Measurements from ENCODE around the gene SRRM3. TPM values are rescaled to one million over a fixed set of nuclear protein-coding genes. Genes with fewer than 3 reads are reported as not detected.

Gene SRRM3
- total RNA-seq, 1 experiment from 2014 or later, result 0.74 TPM

DNA sequence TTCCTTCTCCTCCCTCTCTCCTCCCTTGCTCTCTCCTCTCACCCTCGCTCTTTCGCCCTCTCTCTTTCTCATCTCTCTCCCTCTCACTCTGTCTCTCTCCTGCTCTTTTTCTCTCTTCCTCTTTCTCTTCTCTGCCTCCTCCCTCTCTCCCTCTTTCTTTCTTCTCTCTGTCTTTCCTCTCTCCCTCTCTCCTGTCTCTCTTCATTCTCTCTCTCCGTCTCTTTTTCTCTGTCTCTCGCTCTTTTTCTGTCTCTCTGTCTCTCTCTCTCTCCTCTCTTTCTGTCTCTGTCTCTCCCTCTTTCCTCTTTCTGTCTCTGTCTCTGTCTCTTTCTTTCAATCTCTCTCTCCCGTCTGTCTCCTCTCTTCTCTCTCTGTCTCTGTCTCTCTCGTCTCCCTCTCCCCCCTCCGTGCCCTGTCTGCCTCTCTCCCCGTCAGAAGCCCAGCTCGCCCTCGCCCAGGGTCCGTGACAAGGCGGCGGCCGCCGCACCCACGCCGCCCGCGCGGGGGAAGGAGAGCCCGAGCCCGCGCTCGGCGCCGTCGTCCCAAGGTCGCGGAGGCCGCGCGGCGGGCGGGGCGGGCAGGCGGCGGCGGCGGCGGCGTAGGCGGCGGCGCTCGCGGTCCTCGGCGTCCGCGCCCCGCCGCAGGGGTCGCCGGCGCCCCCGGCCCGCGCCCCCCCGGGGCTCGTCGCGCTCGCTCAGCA lies 79.5 kb downstream of the SRRM3 start:
- ChIA-PET CTCF (no interaction called here), POLR2A (ENCODE audit: unreplicated experiment) (no interaction called here)
- Histone ChIP-seq H3K9me2 (ENCODE audit: insufficient read depth) (no peaks in the 10 kb centered on the region), H3K27me3 (ENCODE audit: insufficient read depth, low read depth) (peaks cover 53% of the 10 kb centered on the region), H3K27ac (no peak overlapping the region), H3K9me3 (ENCODE audit: insufficient read depth, low read depth) (no peaks in the 10 kb centered on the region), H4K20me1 (ENCODE audit: insufficient read depth) (no peaks in the 10 kb centered on the region), H3K4me3 (peak overlapping the region; percentile 39; the same call in 1 of the 2 replicates), H3K36me3 (ENCODE audit: low read depth) (no peaks in the 10 kb centered on the region), H3K4me1 (replicated peaks; ENCODE audit: insufficient read depth) (no peaks in the 10 kb centered on the region), H3F3A (ENCODE audit: insufficient read depth, low read depth) (no peaks in the 10 kb centered on the region; the same call in 1 of the 2 replicates), H3K79me2 (ENCODE audit: low read depth) (no peaks in the 10 kb centered on the region), H3K4me2 (peak overlapping the region; percentile 68), H2AFZ (no peak overlapping the region)
- intact Hi-C loops (cut with micrococcal nuclease; ENCODE audit: unreplicated experiment), result no loop called here
- TF ChIP-seq, protein P1, sequence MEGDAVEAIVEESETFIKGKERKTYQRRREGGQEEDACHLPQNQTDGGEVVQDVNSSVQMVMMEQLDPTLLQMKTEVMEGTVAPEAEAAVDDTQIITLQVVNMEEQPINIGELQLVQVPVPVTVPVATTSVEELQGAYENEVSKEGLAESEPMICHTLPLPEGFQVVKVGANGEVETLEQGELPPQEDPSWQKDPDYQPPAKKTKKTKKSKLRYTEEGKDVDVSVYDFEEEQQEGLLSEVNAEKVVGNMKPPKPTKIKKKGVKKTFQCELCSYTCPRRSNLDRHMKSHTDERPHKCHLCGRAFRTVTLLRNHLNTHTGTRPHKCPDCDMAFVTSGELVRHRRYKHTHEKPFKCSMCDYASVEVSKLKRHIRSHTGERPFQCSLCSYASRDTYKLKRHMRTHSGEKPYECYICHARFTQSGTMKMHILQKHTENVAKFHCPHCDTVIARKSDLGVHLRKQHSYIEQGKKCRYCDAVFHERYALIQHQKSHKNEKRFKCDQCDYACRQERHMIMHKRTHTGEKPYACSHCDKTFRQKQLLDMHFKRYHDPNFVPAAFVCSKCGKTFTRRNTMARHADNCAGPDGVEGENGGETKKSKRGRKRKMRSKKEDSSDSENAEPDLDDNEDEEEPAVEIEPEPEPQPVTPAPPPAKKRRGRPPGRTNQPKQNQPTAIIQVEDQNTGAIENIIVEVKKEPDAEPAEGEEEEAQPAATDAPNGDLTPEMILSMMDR (conservative IDR thresholded peaks at IDR 0.05), result no peak
- TF ChIP-seq EZH2 (IDR thresholded peaks at IDR 0.05; ENCODE audit: low read depth), result peak; percentile 94
- no TSS peak for BruUV-seq (replicated peaks)
- DNase-seq, result no peak

DNA sequence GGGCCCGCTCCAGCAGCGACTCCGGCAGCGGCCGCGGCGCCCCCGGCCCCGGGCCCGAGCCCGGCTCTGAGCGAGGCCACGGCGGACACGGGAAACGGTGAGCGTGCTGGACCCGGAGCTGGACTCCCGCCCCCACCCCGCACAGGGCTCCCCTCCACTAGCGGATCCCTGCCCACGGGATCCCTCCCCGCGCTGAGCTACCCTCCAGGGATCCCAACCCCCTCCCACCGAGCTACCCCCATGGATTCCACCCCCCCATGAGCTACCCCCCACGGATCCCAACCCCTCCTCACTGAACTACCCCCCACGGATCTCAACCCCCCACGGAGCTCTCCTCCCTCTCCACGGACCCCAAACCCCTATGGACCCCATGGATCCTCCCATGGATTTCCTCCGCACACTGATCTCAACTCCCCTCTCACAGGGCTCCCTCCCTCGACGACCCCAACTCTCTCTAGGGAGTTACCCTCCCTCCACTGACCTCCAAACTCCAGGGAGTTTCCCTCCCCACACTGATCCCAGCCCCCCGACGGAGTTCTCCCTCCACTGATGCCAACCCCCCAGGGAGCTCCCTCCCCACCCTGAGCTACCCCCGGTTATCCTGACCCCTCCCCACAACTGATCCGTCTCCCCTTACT lies 80.1 kb downstream of the SRRM3 start:
- Histone ChIP-seq H3K27ac (no peak overlapping the region), H3K4me3 (no peak overlapping the region), H3K27me3 (ENCODE audit: insufficient read depth, low read depth) (peaks cover 47% of the 10 kb centered on the region), H3K4me2 (peak overlapping the region; percentile 49; the same call in 1 of the 2 replicates), H3K36me3 (ENCODE audit: low read depth) (no peaks in the 10 kb centered on the region), H3K9me2 (ENCODE audit: insufficient read depth) (no peaks in the 10 kb centered on the region), H4K20me1 (ENCODE audit: insufficient read depth) (no peaks in the 10 kb centered on the region), H3K79me2 (ENCODE audit: low read depth) (no peaks in the 10 kb centered on the region), H3F3A (ENCODE audit: insufficient read depth, low read depth) (no peaks in the 10 kb centered on the region; the same call in 1 of the 2 replicates), H2AFZ (no peak overlapping the region), H3K9me3 (ENCODE audit: insufficient read depth, low read depth) (no peaks in the 10 kb centered on the region), H3K4me1 (replicated peaks; ENCODE audit: insufficient read depth) (no peaks in the 10 kb centered on the region)
- intact Hi-C loops (cut with micrococcal nuclease; ENCODE audit: unreplicated experiment), result no loop called here
- DNase-seq, result no peak
- TF ChIP-seq EZH2 (IDR thresholded peaks at IDR 0.05; ENCODE audit: low read depth), result no peak
- TF ChIP-seq, protein P1 (conservative IDR thresholded peaks at IDR 0.05), result no peak
- ChIA-PET POLR2A (ENCODE audit: unreplicated experiment) (no interaction called here), CTCF (interaction anchor here (0.5 kb wide), 1 partner anchor 43 kb away, joined by 15 read pairs; no protein-coding TSS in a partner anchor)
- BruUV-seq (replicated peaks), result no TSS peak

DNA sequence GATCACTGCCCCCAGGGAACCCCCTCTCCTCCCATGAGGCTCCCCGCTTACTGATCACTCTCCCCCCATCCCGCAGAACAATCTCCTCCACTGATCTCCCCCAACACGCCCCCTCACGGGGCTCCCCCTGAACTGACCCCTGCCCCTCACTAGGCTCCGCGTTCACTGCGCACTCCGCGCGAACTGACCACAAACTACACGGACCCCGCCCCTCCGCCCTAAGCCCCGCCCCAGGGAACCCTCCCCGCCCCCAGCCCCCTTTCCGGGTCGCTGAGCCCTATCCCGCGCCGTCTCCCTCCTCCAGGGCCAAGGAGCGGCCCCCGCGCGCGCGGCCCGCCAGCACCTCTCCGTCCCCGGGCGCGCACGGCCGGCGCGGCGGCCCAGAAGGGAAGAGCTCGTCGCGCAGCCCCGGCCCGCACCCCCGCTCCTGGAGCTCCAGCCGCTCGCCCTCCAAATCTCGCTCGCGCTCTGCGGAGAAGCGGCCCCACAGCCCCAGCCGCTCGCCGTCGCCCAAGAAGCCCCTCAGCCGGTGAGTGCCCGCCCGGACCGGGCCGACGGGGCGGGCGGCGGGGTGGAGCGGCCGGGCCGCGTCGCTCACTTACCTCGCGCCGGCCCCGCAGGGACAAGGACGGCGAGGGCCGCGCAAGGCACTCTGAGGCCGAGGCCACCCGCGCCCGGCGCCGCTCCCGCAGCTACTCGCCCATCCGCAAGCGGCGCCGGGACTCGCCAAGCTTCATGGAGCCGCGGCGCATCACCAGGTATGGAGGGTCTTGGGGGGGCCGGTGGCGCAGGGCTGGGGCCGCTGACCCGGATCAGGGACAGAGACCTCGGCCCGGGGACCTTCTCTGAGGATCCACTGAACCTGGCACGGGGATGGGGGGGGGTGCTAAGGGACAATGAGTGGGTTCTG lies 80.9 kb downstream of the SRRM3 start:
- H3K9me2 ChIP-seq (ENCODE audit: insufficient read depth), result no peaks in the 10 kb centered on the region
- TF ChIP-seq, protein P1 (conservative IDR thresholded peaks at IDR 0.05), result no peak
- TF ChIP-seq EZH2 (IDR thresholded peaks at IDR 0.05; ENCODE audit: low read depth), result no peak
- H2AFZ ChIP-seq, result no peak overlapping the region
- peaks cover 41% of the 10 kb centered on the region for H3K27me3 ChIP-seq (ENCODE audit: insufficient read depth, low read depth)
- peak overlapping the region; percentile 49; the same call in 1 of the 2 replicates for H3K4me2 ChIP-seq
- H4K20me1 ChIP-seq (ENCODE audit: insufficient read depth), result no peaks in the 10 kb centered on the region
- H3F3A ChIP-seq (ENCODE audit: insufficient read depth, low read depth), result no peaks in the 10 kb centered on the region; the same call in 1 of the 2 replicates
- H3K4me1 ChIP-seq (replicated peaks; ENCODE audit: insufficient read depth), result no peaks in the 10 kb centered on the region
- H3K36me3 ChIP-seq (ENCODE audit: low read depth), result no peaks in the 10 kb centered on the region
- BruUV-seq (replicated peaks), result no TSS peak
- H3K27ac ChIP-seq, result no peak overlapping the region
- no peaks in the 10 kb centered on the region for H3K79me2 ChIP-seq (ENCODE audit: low read depth)
- ChIA-PET CTCF (interaction anchor here (0.5 to 0.7 kb wide), 4 partner anchors 12 to 483 kb away, joined by 3 to 15 read pairs (median 8); partner anchors contain the start of gene SSC4D), POLR2A (ENCODE audit: unreplicated experiment) (interaction anchor here (0.6 to 0.7 kb wide), 4 partner anchors 10 to 1649 kb away, joined by 3 to 10 read pairs (median 6); no protein-coding TSS in a partner anchor)
- no peak overlapping the region for H3K4me3 ChIP-seq
- no peak for DNase-seq
- H3K9me3 ChIP-seq (ENCODE audit: insufficient read depth, low read depth), result no peaks in the 10 kb centered on the region
- intact Hi-C loops (cut with micrococcal nuclease; ENCODE audit: unreplicated experiment), result no loop called here

All from PC-9 (cell line).